Endodermal cell (in vitro differentiated cells): ENCODE measurements around the gene STK17B. TPM values are rescaled to one million over a fixed set of nuclear protein-coding genes. Genes with fewer than 3 reads are reported as not detected.

Source experiments
- DNase-seq: peaks from one replicate; pipeline ENCODE4 v3.0.0-alpha.2; 2017
- H3K27ac ChIP-seq: 2 replicates; pipeline ENCODE4 v1.5.1; 2013; ENCODE audit warnings: mild to moderate bottlenecking, low read depth, low read length, moderate library complexity
- H3K27me3 ChIP-seq: 2 replicates; pipeline ENCODE4 v1.6.1; 2013; ENCODE audit warnings: mild to moderate bottlenecking, low read length, moderate library complexity; ENCODE audit not compliant: insufficient read depth, control insufficient read depth, poor library complexity, severe bottlenecking
- H3K36me3 ChIP-seq: 2 replicates; pipeline ENCODE4 v1.7.0; 2013; ENCODE audit warnings: mild to moderate bottlenecking, low read length, moderate library complexity; ENCODE audit not compliant: control insufficient read depth, insufficient read depth
- H3K4me1 ChIP-seq: one replicate; pipeline ENCODE4 v1.7.0; 2013; ENCODE audit warnings: low read length; ENCODE audit not compliant: control insufficient read depth, insufficient read depth
- H3K4me3 ChIP-seq: 2 replicates; pipeline ENCODE4 v1.5.1; 2013; ENCODE audit warnings: mild to moderate bottlenecking, low read length, moderate library complexity
- H3K9ac ChIP-seq: 2 replicates; pipeline ENCODE4 v1.6.1; 2013; ENCODE audit warnings: mild to moderate bottlenecking, low read length, moderate library complexity; ENCODE audit not compliant: poor library complexity, severe bottlenecking; ENCODE audit errors: extremely low read depth
- H3K9me3 ChIP-seq: 2 replicates; pipeline ENCODE4 v1.6.1; 2013; ENCODE audit warnings: mild to moderate bottlenecking, low read length, moderate library complexity; ENCODE audit not compliant: control insufficient read depth
- H3K27ac Mint-ChIP-seq: 2 replicates; pipeline ENCODE4 v1.8.0; 2020; ENCODE audit warnings: mixed read lengths
- H3K27me3 Mint-ChIP-seq: 2 replicates; pipeline ENCODE4 v1.8.0; 2021; ENCODE audit warnings: mild to moderate bottlenecking, mixed read lengths; ENCODE audit not compliant: insufficient read depth
- H3K36me3 Mint-ChIP-seq: 2 replicates; pipeline ENCODE4 v1.8.0; 2020; ENCODE audit warnings: low read depth, mixed read lengths
- H3K4me1 Mint-ChIP-seq: 2 replicates; pipeline ENCODE4 v1.8.0; 2020; ENCODE audit warnings: mixed read lengths
- H3K4me3 Mint-ChIP-seq: 2 replicates; pipeline ENCODE4 v1.8.0; 2020; ENCODE audit warnings: mild to moderate bottlenecking, moderate library complexity, mixed read lengths
- H3K9me3 Mint-ChIP-seq: 2 replicates; pipeline ENCODE4 v1.8.0; 2020; ENCODE audit warnings: mild to moderate bottlenecking, mixed read lengths
- WGBS, 2 experiments: methylation state at CpG; one replicate each; pipeline versions ENCODE4 v1.1.5 to v1.1.7; 2013; ENCODE audit warnings: missing lambda C conversion rate in 2 of 2, mixed read lengths in 1 of 2; ENCODE audit not compliant: insufficient coverage in 1 of 2, insufficient read length in 1 of 2; 5-methylcytosine and 5-hydroxymethylcytosine counted together
- total RNA-seq, 2 donors: library from RNA; stranded (reverse); fragmentation: NEBNext Ultra II Directional in 1 of 2; extraction: Animal tissue kit (Norgen Biotek cat#: 25700) in 1 of 2; gene quantifications; 2 replicates in 1 of 2; 3 replicates in 1 of 2; pipeline ENCODE4 v1.2.1, GENCODE V29; 2021
- TF ChIP-seq, protein P1 (sequence below): fragments of 200-600 bp; sonication (generic); conservative IDR thresholded peaks from 2 replicates; pipeline ENCODE4 v1.5.0; 2021; ENCODE audit warnings: antibody characterized with exemption, mild to moderate bottlenecking

STK17B gene
- total RNA-seq, 2 donors from 2014 or later: 6.2 to 10.8 TPM

DNA sequence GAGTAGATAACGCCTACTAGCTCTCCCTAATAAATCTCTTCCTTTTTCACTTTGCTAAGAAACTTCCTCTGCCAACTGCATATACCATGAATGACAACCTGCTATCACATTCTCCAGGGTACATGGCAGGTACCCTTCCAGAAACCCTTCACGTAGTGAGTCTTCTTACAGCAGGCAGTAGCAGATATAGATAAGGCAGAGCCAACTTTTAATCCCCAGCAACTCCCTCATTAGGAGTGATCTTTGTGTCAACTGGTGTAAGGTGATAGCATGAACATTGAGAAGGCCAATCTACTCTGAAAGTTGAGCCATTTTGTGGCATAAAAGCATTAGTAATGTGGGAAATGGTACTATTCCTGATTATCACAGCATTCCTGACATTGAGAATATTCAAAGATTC is 5.7 kb upstream of the STK17B start:
- Mint-ChIP-seq H3K27ac (no peak overlapping the region), H3K9me3 (no peaks in the 10 kb centered on the region), H3K27me3 (peaks cover 26% of the 10 kb centered on the region), H3K36me3 (no peaks in the 10 kb centered on the region), H3K4me3 (no peak overlapping the region), H3K4me1 (peaks cover 4% of the 10 kb centered on the region)
- peaks cover 23% of the 10 kb centered on the region for H3K27me3 ChIP-seq
- no peaks in the 10 kb centered on the region for H3K4me1 ChIP-seq
- TF ChIP-seq, protein P1, sequence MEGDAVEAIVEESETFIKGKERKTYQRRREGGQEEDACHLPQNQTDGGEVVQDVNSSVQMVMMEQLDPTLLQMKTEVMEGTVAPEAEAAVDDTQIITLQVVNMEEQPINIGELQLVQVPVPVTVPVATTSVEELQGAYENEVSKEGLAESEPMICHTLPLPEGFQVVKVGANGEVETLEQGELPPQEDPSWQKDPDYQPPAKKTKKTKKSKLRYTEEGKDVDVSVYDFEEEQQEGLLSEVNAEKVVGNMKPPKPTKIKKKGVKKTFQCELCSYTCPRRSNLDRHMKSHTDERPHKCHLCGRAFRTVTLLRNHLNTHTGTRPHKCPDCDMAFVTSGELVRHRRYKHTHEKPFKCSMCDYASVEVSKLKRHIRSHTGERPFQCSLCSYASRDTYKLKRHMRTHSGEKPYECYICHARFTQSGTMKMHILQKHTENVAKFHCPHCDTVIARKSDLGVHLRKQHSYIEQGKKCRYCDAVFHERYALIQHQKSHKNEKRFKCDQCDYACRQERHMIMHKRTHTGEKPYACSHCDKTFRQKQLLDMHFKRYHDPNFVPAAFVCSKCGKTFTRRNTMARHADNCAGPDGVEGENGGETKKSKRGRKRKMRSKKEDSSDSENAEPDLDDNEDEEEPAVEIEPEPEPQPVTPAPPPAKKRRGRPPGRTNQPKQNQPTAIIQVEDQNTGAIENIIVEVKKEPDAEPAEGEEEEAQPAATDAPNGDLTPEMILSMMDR: no peak
- H3K27ac ChIP-seq: no peak overlapping the region
- no peaks in the 10 kb centered on the region for H3K36me3 ChIP-seq
- no peak for DNase-seq
- no peak overlapping the region for H3K4me3 ChIP-seq
- H3K9ac ChIP-seq: no peak overlapping the region
- no peaks in the 10 kb centered on the region for H3K9me3 ChIP-seq
- 90% methylated on average over 2 of the region's 2 CpGs; no CpG with 5 or more reads in 1 of the 2 experiments for WGBS, 2 experiments

DNA sequence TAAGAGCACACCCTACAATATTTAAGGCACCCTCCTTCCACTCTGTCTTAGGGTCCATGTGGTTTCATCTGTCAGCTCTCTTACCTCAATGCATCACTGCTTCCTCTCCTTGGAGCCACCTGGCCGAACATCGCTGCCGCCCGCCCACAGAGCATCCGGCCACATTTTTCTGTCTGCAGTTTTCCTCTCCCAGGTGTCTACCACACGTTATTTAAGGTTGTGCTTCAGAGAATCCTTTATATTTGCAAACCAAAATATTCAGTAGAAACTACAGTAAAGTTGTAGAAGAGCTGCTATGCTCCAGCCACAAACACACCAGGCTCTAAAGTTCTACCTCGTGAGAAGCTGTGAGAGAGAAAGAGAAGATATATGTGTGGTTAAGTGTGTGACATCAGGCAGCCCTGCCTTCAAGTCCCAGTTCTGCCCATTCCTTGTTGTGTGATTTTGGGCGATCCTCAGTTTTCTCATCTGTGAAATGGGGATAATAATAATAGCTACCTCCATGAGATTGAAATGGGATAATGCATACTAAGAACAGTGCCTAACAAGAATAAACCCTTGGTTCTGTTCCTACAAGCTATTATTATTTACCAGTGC is 4.9 kb upstream of the STK17B start:
- TF ChIP-seq, protein P1: no peak

DNA sequence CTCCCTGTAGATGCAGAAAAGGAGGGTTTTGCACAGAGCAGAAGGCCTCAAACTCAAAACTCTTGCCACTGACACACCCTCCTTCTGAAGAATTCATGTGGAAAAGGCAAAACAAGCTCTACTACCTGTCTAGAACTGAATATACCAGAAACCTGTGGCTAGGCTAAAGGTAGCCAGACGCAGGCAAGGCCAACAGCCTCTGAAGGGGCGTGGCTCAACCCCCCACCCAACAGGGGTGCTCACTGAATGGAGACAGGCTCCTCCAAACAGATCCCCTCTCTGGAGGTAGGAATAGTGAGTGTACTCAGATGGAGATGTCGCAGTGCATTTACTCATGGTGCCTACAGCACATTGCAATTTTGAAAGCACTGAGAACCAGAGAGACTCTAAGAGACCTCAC is 3.0 kb upstream of the STK17B start:
- 83 to 94% methylated on average over 3 of the region's 3 CpGs for WGBS, 2 experiments
- H3K27ac ChIP-seq: no peak overlapping the region
- H3K36me3 ChIP-seq: no peaks in the 10 kb centered on the region
- peaks cover 36% of the 10 kb centered on the region for H3K27me3 ChIP-seq
- no peaks in the 10 kb centered on the region for H3K9me3 ChIP-seq
- no peak overlapping the region for H3K9ac ChIP-seq
- TF ChIP-seq, protein P1: no peak
- Mint-ChIP-seq H3K36me3 (no peaks in the 10 kb centered on the region), H3K4me1 (peaks cover 9% of the 10 kb centered on the region), H3K27ac (no peak overlapping the region), H3K4me3 (no peak overlapping the region), H3K9me3 (no peaks in the 10 kb centered on the region), H3K27me3 (peaks cover 35% of the 10 kb centered on the region)
- H3K4me3 ChIP-seq: no peak overlapping the region
- DNase-seq: no peak
- no peaks in the 10 kb centered on the region for H3K4me1 ChIP-seq

More for the DNA sequence above, 4.9 kb upstream of the STK17B start:
- Mint-ChIP-seq H3K36me3 (no peaks in the 10 kb centered on the region), H3K27me3 (peaks cover 30% of the 10 kb centered on the region), H3K4me1 (peaks cover 4% of the 10 kb centered on the region), H3K27ac (no peak overlapping the region), H3K4me3 (no peak overlapping the region), H3K9me3 (no peaks in the 10 kb centered on the region)
- peaks cover 27% of the 10 kb centered on the region for H3K27me3 ChIP-seq
- no peaks in the 10 kb centered on the region for H3K4me1 ChIP-seq
- H3K27ac ChIP-seq: no peak overlapping the region
- DNase-seq: no peak
- no peaks in the 10 kb centered on the region for H3K36me3 ChIP-seq
- WGBS, 2 experiments: 89 to 97% methylated on average over 5 to 8 of the region's 8 CpGs
- no peak overlapping the region for H3K9ac ChIP-seq
- H3K4me3 ChIP-seq: no peak overlapping the region
- H3K9me3 ChIP-seq: no peaks in the 10 kb centered on the region
